NCI-H1092 (cell line): ENCODE data around the gene CCDC38.
A peak's percentile ranks its signal among the peaks of the same experiment; 100 is the strongest.
"Not testable (repeated sequence)": the region's sequence is repeated elsewhere in the genome, so short reads cannot be mapped to it uniquely, and the experiment has no call there.

ENCODE experiments used
- DNase-seq: peaks from one replicate; lab custom pipeline; 2025; lab: John Stamatoyannopoulos, UW

Gene CCDC38

DNA sequence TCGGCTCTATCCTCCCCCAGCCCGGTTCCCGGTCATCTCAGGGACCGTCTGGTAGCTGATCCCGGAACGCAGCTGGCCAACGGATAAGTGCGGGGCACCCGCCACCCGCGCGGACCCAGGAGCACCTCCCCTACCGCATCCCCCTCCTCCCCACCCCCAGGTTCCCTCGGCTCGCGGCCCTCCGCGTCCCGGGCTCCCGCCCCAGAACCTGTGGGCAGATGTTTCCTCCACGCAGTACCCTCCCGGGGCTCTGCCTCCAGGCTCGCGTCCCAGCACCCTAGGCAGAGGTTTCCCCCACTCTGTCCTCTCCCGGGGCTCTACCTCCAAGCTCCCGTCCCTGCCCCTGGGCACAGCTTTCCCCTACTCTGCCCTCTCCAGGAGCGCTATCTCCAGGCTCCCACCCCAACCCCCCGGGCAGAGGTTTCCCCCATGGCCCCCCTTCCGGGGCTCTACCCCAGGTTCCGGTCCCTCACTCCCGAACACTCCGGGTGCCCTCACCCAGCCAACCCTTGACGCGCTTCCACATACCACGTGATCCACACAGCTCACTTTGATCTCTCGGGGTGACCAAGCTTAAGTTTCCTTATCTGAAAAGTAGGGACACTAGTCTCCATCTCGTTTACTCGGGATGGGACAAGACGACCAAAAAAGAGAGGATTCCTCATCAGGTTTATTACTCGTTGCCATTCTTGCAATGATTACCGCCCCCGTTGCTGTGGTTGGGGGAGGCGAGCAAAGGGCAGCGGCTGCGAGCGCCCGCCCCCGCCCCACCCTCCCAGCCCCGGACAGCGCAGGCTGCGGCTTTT lies at the start of gene CCDC38:
TSS of gene CCDC38 (minus strand) at position 91 of the 806 bp plus-strand sequence. CDS start 6,105 bp downstream, outside the sequence.
- DNase-seq: peak; percentile 44

DNA sequence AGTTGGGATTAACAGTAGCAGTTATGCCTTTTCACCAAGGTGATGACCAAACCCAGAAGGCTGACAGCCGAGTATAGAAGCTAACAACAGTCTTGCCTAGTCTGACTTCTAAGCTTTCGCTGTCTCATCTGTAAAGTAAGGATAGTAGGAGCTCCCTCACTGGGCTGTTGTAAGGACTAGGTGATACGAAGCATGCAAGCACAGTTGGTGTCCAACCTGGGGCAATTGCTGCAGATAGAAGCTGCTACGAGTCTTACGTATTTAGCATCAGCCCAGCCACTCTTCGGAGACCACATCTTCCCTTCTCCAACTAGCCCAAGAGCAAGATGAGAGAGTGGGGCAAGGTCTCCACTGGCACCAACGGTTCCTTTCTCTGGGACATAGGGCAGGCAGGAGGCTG lies 47.7 kb upstream of the CCDC38 start:
- no peak for DNase-seq

DNA sequence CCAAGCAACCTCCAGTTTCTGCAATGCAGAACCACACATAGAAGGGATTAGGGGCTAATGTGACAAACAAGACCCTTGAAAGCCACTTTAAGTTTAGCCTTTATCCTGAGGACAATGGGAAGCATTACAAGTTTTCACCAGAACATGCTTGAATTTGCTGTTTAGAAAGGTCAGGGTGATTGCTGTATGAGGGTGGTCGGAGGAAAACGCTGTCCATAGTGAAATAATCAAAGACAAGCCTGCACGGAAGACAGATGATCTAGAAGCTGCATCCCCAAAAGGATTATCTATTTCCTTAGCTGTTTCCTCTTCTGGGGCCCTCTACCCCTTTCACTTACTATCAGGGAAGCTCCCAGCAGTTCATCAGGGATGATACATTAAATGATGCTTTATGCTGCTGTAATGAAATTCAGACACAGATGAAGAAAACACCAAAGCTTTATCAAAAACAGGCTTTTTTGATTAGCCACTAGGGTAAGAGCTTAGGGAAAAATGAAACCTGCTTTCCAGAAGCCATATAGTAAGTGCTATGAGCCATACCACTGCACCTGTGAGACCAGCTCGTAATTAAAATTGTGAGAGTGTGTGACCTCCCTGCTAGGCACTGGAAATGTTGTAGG lies 47.2 kb upstream of the CCDC38 start:
- no peak for DNase-seq

DNA sequence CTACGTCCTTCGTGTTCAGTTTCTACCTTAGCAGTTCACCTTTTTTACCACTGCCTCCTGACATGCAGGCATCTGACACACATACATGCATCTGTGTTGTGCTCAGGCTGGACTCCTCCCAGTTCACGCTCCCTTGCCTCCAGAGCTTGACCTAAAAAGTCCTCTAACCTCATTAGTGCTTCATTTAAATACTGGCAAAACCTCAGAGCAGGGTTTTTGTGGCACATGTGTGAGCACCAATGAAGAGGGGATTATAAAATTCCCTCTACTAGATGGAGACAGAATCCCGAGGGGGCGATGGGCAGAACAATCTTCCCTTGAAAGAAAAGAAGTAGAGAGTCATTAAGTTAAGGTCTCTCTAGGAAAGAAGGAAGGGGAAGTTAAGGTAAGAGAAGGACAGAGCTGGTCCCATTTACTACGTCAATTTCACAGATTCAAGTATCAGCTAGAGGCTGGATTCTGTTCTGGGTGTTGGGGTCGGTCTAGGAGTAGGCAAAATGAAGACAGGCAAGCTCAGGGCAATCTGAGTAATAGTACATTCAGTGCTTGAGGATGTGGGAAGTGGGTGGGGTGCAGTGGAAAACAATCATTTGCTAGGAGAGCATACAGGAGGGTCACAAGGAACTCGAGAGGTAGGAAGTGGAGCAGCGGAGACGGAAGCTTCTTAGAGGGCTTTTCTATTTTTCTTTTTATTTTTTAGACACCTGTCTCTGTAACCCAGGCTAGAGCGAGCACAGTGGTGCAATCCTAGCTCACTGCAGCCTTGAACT lies 46.3 kb upstream of the CCDC38 start:
- DNase-seq: no peak

DNA sequence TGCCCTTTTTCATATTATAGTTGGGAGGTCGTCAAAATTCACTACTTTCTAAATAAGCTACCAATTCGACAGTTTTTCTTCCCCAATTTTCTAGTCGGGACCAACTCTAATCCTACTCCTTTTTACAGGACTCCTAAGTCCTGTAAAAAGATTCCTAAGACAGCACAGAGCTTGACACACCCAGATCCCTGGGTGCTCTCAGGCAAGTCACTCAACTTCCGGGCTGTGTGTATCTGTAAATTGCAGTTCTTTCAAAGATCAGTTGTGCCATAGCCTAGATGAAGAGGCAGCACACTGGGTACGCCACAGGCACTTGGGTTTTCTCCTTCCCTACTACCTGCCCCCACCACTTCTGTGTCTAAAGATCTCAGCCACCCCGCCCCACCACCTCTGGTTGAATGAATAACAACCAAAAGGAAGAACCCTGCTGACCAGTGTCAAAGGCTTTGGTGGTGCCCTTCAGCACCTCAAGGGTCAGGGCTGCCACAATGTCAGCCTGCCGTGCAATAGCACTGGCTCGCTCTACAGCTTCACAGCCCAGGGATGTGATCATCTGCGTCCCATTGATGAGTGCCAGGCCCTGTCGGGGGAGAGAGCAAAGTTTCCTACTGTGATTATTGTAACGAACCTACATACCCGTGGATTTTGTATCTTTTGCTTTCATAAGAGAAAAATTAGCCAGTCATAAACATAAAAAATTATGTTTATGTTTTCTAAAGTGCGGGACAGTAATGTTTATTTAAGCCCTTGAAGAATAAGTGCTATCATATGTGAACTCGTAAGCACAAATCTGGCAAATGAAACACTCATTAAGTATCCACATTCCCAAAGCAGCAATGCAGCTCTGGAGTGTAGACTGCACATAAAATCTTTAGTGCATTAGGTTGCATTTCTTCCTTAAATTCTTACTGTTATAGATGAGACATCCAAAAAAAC lies 44.5 kb upstream of the CCDC38 start:
- no peak for DNase-seq

DNA sequence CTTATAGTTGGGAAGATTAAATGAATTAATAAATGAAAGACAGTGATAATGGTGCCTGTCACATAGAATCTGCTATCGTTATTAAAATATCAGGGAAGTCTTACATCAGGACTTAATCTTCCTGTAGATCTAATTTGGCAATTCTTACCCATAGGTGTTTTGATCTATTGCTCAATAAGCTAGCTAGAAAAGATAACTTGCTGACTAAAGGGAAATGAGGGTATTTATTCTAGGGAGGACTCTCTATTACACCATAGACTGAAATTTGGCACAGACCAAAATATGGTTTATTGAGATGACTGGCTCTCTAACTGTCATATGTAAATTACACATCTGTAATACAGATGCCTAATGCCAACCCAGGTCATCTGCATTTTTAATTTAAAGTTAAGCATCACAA lies 42.3 kb upstream of the CCDC38 start:
- no peak for DNase-seq

DNA sequence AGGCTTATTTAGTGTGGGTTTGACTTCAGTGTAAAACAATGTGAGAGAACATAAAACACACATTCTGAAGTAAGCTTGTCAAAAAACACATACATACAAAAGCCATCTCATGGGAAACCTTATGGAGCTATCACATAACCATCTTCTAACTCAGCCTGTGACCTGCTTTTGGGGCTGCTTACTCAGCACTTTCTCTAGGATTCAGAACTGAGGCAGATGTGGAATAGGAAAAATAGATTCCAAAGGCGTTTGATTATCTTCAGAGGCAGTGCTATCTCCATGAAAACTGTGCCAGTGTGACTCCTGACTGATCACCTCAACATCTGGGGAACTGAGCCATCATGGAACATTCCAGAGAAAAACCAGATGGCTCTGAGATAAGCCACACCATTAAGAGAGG lies 40.2 kb upstream of the CCDC38 start:
- DNase-seq: no peak

DNA sequence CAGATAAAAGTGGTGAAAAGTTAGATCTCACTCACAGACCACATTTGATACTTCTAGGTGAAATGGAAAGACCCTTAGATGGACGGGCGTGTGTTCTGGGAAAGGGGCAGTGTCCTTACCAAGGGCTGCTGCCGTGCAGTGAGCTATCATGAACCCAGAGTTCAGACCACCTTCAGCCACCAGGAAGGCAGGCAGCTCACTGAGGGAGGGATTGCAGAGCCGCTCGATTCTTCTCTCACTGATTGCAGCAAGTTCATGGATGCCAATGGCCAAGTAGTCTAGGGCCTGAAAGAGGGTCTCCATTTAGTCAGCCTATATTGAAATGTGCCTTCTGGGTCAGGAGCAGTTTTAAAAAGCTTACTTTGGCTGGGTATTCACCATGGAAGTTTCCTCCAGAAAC lies 38.0 kb upstream of the CCDC38 start:
- no peak for DNase-seq

DNA sequence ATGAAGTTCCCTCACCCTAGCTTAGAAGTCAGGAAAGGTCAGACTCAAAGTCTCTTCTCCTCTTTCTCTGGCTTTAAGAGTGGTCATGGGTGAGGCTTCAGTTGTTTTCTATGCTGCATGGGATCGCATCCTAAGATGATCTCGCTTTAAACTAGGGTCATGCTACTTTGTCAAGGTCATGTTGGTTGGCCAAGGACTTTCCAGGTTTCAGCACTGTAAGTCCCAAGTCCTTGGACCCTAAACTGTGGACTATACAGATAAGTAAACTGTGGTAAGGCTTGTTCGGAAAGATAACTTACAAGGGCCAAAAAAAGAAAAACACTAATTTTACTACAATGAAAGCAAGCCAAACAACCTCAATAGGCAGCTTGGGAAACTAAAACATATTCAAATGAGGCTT lies 36.4 kb upstream of the CCDC38 start:
- no peak for DNase-seq

DNA sequence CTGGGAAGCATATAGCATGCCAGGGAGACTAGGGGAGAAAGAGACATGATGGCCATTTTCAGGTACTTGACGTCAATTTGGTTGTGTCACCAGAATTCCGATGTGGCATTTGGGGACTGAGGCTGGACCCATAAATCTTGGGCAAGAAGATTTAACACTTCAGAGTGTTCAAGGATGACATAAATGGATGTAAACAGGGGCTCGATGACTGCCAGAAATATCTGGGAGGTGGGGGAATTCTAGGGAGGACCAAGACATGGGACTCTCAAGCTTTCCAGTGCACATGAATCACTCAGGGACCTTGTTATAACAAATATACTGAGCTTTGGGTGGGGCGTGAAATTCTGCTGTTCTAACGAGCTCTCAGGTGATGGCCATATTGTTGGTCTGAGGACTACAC lies 35.9 kb upstream of the CCDC38 start:
- DNase-seq: no peak

DNA sequence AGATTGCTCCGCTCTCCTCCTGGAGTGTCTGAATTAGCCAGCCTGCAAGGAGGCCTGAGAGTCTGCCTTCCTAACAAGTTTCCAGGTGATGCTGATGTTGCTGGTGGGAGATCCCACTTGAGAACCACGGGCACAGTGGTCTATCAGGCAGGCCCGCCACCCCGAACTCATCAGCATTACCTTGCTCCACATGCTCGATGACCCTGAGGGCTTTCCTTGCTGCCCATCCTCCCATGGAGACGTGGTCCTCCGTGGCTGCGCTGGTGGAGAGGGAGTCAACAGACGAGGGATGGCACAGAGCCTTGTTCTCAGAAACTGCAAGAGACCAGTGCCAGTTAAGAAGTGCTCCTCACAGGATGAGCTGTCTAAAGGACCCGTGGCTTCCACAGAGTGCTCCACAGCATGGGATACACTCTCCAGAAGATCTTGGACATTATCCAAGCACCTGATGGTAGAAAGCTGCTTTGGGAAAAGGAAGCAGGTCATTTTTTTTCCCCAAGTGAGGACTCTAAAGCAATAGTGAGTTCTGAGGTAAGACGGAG lies 35.4 kb upstream of the CCDC38 start:
- DNase-seq: no peak

DNA sequence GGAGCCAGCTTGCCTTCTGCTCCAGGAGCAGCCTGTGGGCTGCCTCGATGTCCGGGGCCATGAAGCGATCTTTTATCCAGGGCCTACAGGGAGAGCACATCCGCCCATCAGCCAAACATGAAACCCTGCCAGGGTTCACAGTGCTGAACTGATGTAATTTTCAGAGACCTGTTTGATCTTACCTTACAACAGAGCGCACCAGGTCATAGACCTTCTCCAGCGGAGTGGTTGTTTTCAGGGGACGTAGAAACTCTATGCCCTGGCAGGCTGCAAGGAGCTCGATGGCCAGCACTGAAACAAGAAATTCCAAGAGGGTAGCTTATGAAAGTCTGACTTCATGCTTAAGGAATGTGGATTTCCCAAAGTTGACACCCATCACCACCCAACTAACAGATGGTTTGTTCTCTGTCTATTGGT lies 34.0 kb upstream of the CCDC38 start:
- DNase-seq: no peak

DNA sequence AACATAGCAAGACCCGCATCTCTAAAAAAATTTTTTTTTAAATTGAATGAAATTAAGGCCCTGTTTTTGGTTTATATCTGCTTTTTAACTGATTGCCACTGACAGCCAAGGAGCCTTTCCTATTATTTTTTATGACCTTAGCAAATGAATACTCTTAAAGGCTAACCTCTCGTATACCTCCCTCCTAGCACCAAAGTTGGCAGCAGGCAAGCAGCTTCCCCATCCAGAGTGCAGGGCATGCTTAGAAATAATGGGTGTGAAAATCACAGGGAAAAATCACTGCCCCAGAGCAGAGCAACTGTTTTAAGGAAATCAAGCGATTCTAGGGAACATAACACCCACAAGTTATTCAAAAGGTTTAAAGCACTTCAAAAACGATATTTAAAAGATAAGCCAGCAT lies 33.1 kb upstream of the CCDC38 start:
- no peak for DNase-seq

DNA sequence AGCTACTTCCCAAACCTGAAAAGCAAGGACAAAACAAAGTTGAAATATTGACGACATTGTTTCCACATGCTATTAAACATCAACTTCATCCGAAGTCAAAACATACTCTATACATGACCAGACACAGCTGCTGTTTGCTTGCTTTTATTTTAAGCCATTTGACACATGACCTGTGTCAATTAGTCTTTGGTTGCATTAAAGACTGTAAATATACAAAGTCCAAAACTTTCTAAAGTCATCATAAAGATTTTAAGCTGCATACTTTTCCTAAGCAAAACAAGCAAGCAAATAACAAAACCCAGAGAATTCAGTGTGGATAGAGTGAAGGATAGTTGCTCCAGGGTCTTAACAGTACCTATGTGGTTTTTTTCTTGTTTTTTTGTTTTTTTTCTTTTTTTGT lies 31.9 kb upstream of the CCDC38 start:
- DNase-seq: no peak

DNA sequence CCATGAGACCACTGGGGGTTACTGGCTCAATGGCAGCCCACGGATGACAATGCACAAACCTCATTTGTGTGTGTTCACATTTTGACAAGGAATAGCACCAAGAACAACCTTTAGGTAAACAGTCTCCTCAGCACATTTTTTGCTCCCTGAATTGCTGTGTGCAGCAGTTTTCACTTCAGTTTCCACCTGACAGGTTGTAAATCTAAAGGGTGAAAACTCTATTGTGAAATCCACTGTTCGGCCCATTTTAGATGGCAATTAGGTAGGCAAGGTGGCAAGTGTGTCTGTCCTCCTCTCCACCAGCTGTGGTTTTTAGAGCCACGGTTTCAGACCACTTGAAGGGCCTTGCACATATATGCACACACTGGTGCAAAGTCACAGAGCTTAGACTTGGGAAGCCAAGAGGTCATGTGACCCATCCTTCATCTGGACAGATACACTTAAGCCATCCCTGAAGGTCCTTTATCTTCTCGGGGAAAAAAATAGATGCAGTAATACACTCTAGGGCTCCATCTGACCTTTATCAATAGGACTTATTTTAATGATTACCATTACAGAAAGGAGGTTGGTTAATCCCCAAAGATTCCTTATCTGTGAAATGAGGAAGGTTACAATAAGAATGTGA lies 30.5 kb upstream of the CCDC38 start:
- no peak for DNase-seq

DNA sequence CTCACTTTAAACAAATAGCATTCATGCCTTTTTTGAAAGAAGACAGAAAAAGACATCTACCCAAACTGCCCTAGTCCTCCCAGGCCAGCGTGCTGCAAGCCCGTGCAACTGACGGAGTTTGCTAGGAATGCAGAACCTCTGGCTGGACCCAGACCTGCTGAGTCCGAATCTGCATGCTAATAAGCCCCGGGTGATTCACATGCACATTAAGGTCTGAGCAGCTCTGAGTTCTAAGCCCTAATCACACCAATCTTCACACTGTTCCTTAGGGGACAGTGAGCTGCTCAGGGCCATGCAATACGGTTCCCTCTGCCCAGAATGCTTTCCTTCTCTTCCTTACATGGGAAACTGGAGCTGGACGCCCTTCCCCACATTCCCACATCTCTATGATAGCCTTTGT lies 28.5 kb upstream of the CCDC38 start:
- no peak for DNase-seq

DNA sequence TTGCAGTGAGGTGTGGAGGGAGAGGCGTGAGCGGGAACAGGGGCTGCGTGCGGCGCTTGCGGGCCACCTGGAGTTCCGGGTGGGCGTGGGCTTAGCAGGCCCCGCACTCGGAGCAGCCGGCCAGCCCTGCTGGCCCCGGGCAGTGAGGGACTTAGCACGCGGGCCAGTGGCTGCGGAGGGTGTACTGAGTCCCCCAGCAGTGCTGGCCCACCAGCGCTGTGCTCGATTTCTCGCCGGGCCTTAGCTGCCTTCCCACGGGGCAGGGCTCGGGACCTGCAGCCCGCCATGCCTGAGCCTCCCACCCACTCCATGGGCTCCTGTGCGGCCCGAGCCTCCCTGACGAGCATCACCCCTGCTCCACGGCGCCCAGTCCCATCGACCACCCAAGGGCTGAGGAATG lies 26.7 kb upstream of the CCDC38 start:
- not testable (repeated sequence) for DNase-seq

DNA sequence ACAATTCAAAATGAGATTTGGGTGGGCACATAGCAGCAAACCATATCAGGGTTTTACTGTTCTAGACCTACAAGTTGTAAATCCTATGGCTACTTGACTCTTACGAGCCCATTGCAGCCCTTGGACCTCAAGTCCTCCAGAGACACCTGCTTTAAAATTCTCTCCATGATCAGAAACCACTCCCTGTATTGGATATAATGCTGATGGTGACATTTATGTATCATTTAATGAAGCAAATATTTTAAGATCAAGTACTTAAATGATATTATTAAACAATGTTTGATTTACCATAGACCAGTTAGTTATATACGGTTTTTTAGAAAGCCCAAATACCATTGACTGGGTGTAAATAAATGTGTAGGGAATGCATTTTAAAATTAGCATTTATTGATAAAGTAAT lies 24.9 kb upstream of the CCDC38 start:
- no peak for DNase-seq

DNA sequence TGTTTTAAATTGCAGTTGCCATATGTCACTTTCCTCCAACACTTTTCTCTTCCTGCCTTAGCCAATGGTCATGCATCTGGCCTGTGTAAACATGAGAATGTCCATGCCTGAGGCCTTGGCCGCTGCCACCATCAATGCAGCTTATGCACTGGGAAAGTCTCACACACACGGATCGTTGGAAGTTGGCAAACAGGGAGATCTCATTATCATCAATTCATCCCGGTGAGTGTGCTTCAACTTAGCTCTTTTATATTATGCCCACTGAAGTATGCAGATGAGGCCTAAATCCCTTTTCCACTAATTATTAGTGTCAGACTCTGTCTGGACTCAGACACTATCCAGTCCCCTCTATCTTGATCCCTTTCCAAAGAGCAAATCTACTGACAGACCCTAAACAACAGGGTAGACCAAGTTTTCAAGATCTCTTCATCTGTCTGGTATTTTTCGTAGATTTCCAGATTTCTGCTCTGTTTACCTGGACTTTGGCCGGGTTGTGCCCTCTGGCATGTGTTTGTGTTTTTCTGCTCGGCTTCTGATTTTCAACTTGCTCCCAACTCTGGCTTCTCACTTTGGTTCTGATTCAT lies 24.0 kb upstream of the CCDC38 start:
- DNase-seq: no peak

DNA sequence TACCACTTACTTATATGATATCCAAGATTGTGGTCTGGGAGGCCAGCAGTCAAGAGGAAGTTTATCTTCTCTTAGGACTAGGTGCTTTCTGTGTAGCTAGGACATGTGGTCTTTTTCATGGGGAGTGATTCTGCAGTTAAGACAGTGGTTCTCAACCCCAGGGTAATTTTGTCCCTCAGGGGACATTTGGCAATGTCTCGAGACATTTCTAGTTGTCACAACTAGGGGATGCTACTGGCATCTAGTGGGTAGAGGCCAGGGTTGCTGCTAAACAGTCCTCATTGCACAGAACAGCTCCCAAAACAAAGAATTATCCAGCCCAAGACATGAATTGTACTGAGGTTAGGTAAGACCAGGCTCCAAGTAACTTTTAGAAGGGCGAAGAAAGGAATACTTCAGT lies 20.7 kb upstream of the CCDC38 start:
- no peak for DNase-seq

DNA sequence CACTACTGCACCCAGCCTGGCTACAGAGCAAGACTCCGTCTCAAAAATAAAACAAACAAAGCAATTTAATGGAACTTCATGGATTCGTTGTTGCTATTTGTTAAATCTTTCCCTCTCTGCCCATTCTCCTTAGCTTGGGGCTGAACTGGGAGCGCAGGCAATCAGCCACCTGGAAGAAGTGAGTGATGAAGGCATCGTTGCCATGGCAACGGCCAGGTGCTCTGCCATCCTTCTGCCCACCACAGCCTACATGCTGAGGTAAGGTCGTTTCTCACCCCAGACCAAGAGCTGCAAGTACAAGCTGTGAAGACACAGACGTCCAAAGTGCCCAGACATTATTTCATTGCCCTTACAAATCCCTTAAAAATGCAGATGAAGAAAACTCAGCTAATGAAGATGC lies 19.8 kb upstream of the CCDC38 start:
- DNase-seq: no peak
